HK-2 (cell line): ENCODE data around the gene POLG.

Experiments
- DNase-seq: peaks from one replicate; pipeline ENCODE4 v3.0.0-alpha.2; 2018; ENCODE audit not compliant: unreplicated experiment

POLG gene

DNA sequence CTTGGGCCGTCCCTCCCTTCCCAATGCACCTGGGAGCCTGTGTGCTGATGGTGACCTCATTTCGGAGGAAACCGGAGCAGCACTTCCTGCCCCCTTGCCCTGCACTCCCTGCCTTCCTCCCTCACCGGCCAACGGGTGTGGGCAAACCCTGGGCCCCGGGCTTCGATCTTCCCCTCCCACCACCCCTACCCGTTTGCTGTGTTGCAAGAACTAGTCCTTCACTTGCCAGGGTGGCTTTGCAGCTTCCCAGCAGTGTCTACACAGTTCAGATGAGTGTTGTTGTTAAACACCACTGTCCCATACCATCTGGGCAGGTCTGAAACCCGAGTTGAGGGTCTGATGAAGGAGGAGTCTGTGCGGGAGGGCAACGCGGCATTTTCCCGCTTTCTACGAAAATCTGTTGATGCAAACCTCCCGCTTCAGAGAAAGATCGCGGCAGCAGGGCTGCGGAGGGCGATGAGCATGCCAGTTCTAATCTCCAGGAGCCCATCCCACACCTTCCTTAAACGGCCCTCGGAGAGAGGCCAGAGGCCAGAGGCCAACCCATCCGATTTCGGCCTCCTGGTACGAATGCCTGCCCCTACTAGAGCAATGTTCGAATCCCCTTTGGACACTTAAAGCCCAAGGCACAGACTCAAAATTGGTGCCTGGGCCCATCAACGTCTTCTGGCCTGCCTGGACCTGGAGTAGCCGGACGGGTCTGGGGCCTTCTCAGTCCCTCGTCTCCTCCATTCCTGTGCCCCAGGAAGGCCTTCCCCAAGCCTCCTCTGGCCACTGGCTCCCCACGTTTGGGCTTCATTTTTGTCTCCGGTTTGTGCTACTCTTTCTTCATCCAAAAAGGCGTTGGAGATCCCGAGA is 35.7 kb upstream of the POLG start:
- DNase-seq, result no peak

DNA sequence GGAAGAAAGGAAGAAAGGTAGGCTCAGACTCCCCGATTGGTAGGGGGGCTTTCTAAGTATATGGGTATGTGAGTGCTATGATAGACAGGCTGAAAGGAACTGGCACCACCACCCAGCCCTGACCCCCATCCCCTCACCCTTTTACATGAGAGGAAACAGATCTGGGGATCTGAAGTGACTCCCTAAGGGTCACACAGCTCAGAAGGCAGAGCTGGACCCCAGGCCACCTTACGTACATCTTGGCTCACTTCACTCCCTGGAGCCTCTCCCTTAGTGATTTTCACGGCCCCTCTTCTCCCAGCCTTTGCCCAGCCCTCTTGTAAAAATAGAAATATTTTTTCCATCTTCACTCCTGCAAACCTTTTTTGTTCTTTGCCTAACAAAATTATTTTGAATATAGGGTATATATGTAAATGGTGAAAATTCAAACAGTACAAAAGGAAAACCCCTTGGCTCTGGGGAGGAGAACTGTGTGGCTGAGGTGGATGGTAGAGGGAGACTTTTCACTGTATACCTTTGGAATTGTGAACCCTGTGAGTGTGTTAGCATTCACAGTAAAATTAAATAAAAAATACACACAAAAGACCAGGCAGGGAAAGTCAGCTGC is 34.8 kb upstream of the POLG start:
- no peak for DNase-seq

DNA sequence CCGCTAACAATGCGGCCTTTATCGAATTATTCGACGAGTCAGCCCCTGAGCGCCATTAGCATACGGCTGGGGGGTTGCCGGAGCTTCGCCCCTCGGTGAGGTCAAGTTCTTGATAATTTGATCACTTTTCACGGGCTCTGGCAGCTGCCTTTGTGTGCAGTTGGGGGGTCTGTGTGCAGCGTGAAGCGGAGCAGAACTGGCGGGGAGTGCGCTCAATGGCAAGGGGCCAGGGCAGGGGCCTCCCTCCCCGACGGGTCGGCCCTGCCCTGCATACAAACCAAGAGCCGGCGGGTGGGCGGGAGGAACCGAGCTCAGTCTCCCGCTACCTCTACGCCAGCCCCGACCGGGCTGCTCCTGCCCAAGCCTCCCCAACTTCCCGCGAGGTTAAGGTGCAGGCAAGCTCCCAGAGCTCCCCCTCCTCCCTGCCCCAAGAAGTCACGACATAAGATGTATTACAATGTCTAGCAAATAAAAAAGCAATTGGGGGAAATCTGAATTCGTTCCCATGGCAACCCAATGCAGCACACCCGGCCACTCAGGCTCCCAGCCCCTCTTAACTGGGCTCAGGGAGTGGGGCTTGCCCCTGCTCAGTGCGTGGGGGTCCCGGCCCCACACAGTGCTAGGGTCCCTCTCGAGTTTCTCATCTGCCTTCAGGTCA is 34.1 kb upstream of the POLG start:
- no peak for DNase-seq

DNA sequence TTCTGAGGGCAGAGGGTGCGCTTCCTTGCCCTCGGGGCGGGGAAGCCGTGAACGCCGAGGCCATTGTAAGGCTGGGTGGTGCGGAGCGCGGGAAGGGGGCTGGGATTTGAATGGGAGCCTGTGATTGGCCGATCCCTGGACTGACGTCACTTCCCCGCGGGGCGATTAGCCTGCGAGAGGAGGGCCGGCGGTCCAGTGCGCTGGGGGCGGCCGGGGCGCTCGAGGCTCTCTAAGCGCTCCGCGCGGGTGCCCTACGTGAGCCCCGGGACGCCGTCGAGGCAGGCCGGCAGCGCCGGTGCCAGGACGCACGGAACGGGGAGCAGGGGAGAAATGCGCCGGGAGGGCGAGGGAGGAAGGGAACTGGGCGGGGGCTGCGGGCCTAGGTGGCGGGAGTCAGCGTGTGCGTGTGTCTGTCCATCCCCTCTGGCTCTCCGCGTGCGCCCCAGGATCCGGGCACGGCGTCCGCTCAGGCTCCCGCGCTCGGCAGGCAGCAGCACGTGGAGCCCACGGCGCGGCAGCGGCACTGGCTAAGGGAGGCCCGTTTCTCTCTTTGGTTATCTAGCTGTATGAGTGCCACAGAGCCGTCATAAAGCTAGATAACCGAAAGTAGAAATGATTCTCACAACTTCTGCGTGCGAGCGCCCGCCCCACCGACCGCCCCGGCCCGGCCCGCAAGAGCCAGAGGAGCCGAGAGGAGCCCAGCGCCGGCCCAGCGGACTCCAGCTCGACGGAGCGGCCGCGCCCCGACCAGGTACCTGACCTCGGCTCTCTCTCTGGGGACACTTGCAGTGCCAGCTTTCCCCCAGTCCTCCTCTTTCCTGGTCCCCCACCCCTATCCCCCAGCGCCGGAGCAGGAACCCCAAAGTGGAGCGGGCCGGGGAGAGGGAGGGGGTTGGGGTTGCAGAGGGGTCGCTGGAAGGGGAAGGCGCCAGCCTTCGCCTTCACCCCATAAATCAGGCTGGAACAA is 33.1 kb upstream of the POLG start:
- peak; percentile 71 for DNase-seq

DNA sequence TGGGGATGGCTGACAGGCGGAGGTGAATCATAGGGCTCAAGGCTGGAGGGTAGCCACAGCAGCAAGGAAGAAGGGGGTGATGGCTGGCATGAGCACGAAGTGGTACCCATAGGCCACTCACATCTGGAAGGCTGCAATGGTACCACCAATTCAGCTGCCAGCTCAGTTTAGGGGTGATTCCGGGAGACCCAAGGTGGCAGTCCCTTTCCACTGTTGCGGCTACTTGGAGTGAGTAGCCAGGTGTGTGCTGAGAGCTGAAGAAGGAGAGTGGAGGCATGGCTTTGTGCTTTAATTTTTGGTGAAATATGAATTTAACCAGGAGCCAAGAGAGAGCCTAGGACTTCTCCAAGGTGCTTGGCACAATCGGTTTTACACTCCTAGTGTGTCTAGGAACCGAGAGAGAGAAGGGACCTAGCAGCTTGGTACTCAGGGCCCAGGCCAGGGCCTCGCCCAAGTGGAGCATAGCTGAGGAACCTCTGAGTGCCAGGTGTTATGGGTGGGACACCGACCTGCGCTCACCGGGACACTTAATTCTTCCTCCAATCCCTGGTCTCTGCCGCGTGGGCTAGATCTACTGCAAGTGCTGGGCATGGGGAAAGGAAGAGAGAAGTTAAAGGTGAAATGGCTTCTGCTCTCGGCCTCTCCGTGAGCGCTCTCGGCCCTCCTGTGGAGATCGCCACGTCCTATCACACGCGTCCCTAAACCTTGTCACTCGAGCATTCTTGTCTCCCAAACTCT is 32.2 kb upstream of the POLG start:
- DNase-seq, result no peak

DNA sequence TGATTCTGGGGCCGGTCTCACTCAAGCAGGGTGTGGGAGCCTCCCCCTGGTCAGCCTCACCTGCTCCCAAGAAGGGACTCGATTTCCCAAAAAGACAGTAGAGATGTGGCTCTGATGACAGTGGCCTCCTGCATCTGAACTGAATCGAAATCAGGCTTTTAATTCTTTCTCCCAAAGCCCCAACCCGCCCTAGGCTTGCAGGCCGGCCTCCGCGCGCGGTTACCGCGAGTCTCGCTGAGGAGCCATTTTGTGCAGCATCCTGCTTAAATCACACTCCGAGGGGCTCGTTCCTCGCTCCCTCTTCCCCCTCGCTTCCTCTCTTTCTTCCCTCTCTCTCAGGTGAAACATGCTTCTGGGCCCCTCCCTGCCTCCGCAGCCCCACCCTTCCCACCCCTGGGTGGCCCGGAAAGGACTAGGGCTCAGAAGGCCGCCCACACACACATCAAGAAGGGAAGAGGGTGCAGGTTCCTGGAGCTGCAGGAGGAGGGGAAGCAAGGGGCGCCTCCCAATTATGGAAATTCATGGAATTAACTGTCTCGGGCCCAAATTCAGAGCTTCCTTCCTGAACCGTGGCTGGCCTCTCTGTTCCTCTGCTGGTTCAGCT is 30.9 kb upstream of the POLG start:
- no peak for DNase-seq

DNA sequence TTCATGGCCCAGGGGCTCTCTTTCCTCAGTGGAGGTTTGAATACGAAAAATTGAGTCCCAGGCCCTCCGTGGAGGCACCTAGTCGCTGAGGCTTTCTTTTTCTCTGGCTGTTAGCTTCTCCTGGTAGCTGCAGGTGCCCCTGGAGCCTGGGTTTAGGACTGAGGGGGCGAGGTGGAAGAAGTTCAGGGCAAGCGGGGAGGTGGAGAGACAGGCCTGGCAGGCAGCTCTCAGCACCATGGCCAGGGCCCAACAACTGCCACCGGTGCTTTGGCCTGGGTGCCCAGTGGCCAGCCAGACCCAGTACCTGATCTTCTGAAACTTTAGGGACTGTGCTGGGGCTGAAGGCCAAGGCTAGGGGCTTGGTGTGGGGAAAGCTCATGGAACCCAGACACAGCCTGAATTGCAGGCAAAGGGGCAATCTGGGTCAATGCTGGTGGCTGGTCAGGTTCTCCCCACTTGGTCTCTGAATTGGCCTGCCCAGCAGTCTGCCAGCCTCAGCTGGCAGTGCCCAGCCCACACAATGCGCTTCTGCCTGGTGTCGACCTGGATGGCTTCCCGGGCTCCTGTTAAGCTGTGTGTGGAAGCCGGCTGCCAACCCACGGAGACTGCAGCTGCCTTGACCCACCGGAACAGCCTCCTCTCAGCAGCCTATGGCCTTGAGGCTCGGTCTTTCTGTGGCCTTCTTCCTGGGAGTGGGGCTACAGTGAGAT is 30.3 kb upstream of the POLG start:
- no peak for DNase-seq

DNA sequence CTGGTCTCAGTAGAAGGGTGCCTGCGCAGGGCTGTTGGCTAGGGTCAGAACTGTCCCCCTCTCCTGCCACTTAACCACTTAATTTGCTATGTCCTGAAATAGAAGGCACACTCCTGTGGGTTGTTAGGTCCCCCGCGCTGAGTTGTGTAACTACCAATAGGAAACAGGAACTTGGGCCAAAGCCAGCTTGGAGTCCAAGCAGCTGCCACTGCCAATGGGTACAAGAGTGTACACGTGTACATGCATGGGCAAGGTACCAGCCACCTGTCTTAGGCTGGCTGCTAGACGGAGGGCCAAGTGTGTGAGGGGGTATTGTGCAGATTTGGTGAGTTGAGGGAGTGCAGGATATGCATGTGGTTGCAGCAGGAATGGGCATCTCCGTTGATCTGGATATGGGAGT is 29.7 kb upstream of the POLG start:
- DNase-seq, result no peak

DNA sequence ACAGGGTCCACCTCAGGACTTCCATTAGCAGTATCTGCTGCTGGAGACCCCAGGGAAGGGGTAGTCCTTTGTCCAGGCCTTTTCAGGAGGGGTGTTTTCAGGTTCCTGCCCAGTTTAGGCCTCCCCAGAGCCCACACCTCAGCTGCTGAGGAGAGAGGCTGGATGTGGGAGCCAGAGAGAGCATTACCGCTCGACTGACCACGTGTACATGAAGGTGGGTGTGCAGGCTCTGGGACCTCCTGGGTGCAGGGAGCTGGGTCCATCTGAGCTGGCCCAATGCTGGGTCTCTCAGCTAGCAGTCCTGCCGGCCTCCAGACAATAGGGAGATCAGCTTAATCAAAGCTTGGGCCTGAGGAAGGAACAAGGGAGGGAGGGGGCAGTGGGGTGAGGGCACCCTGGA is 29.1 kb upstream of the POLG start:
- DNase-seq, result no peak

DNA sequence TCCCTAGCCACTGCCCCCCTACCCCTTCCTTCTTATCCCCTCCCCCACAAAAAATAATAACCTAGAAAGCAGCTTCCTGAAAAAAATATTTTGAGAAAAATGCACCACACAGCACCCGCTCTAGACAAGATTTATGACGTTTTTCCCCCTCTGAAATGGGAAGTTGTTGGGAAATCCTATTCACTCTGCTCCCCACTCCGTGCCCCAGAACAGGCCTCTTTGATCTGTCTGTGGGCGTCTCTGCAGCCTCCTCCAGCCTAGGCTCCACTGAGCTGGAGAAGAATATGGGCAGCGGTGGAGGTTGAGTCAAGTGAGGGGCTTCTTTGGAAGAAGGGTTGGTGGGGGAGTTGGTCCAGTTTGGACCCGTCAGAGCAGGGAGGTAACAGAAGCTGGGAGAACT is 28.5 kb upstream of the POLG start:
- DNase-seq, result no peak

DNA sequence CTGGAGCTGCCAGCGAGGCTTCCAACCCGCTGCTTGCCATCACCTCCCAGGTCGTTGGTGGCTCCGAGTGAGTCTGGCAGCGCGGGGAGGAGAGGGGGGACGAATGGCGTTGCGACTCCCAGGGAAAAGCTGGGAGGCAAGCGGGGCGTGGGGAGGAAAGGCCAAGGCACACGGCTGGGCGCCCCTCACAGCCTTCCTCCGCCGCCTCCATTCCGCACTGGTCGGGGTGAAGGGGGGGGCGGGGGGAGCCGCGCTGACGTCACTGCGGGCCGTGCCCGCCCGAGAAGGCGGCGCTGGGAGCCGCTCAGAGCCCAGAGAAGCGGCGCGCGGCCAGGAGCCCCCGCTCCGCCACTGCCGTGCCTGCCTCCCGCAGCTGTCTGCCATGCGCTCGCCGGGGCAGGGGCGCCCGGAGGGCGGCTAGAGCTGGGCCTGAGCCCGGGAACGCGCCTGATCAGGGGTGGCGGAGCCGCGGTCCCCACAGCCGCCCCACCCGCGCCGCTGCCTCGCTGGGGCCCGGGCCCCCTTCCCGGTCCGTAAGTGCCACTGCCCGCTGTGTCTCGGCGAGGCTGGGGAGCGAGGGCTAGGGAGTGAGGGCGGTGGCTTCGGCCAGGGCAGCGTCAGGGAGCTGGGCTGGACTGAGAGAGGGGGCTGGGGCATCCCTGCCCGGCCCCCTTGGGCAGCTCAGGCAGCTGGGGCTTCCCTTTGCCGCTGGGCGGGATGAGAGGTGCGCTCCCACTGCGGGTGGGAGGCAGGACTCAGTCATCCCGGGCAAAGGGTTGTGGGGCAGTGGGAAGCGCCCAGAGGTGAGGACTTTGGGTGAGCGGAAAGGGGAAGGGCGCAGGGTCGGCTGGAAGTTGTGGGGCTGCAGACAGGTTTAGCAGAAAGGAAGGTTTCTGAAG is 27.8 kb upstream of the POLG start:
- DNase-seq, result no peak

DNA sequence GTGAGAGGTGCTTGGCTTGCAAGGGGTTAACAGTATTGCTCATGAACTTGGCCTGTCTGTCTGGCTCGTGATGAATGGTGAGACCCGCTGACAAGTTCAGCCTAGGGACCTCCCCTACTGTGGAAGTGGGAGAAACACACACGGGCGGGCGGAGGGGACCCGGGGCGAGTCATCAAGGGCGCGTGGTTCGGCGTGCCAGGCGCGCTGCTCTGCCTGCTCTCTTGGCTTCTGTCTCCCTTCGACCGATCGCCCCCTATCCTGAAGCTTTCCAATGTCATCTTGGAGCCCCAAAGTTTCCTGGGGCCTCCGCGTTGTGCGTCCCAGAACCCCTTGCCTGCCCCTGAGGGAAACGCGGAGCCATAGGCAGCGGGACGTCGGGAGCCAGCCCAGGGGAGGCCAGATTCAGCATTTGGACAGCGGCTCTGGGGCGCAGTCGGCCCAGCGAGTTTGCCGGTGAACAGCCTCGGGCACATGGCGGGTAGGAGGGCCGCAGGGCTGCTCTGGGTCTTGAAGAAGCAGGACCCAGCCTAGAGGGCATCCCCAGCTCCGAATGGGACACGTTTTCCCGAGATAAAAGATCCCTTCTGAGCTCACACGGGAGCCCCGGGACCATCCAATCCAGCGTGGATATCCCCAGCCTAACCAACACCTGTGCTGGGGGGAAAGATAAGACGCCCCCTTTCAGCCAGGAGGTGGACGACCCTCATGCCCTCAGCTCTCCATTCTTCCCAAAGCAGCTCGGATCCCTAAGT is 27.0 kb upstream of the POLG start:
- peak; percentile 58 for DNase-seq

DNA sequence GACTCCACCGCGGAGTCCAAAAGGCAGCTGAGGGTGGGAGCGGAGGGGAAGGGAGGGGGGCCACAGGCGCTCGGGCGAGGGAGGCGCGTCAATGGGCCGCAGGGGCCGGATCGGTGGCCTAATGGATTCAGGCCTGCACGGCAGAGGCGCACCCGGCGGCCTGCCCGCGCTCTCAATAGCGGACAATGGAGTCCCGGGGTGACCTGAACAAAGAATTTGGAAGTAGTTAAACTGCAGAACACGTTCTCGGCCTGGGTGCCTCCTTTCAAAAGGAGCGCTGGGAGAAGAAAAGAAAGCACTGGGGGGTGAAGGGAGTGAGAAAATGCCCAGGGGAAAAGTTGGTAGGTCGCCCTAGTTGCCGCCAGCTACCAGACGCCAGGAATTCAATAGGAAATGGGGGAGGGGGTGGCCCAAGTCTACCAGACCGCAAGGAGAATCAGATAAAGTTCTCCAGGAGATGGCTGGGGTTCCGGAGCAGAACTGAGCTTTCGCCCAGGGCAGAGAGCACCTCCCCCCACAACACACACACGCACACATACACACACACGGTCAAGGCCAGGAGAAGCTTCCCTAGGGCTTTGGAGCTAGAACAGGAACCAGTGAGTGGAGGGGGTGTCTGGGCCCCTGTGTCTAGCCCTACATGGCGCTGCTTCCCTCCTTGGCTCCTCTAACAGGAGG is 25.8 kb upstream of the POLG start:
- DNase-seq, result no peak

DNA sequence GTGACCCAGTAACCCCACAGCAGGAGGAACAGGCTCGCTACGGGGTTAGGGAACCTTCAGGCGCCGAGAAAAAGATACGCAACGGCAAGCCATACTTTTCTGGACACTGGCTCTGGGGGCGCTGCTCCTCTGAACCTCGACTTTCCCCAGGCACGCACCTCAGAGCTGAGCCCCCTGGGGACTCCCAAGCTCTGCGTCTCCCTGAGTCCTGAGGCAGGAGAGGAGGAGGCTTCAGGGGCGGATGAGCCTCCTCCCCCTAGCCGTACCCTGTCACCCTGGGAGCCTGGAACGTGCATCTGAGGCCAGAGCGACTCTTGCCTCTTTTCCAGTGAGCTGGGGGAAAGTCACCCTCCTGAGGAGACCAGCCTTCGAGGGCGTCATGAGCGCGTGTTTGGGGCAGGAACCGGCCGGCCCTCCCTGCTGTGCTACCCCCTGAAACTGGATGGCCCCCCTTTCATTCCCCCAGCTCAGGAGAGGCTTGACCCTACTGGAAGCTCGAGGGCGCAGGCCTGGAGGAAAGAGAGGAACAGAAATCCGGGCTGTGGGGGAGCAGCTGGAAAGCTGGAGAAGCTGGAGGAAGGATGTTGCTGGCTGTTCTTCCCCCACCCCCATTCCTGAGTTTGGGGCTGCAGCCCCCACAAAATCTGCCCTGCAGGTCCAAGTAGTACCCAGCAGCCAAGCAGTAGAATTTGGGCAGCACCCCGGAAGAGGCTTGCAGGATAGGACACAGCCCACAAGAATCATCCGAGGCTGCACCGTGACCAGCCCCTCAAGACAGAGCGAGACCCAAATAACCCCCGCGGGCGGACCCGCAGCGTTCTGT is 25.1 kb upstream of the POLG start:
- DNase-seq, result no peak

DNA sequence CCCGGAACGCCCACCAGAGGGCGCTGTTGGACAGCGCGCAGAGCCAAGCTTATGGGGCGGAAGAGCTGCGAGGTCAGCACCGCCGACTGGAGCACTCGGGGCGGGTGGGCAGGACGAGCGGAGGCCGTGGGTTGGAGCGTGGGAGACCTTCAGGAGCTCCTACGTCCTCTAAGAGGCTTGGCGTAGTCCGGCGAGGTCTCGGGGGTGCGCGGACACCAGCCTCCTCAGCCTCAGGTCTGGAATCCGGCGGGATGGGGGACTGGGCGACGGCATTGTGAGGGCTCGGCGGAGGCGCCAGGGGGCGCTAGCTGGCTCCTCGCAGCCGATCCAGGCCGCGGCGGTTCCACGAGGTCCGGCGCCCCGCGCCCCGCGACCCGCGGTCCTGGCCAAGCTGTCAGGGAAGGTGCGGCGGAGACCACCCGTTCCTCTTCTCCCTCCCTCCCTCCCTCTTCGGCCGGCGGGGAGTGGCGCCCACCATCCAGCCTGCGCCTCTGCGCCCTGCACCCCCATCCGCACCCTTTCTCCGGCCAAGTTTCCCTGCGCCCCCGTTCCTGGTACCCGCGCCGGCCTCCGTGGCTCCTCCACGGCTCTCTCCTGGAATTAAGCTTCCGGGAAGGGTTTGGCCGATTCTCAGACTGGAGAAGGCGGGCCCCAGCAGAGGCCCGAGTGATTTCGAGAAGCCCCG is 24.3 kb upstream of the POLG start:
- DNase-seq, result peak; percentile 76

DNA sequence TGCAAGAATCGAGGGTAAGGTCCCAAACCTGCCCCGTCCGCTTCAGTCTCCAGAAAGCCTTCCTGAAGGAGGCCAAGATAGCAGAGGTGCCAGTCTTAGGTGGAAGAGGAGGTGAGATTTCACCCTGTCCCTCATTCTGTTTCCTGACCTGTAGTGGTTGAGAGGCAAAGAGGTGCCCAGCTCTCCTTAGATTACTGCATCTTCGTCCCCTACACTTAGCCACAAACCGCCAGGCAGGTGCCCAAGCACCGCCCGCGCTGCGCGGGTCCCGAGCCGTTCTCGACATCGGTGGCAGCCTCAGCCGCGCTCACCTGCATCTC is 23.8 kb upstream of the POLG start:
- no peak for DNase-seq
